IMR-90 (cell line): Measurements from ENCODE around the gene VLDLR.

Source experiments
- BHLHE40 ChIP-seq: fragments of 150-350 bp; IDR thresholded peaks from 2 replicates; pipeline ENCODE4 v1.6.1; 2016; ENCODE audit warnings: mild to moderate bottlenecking, low read depth, low read length
- POLR2A ChIP-seq: IDR thresholded peaks from 2 replicates; pipeline ENCODE4 v1.6.1; 2012; ENCODE audit warnings: mild to moderate bottlenecking, low read depth, low read length

DNA sequence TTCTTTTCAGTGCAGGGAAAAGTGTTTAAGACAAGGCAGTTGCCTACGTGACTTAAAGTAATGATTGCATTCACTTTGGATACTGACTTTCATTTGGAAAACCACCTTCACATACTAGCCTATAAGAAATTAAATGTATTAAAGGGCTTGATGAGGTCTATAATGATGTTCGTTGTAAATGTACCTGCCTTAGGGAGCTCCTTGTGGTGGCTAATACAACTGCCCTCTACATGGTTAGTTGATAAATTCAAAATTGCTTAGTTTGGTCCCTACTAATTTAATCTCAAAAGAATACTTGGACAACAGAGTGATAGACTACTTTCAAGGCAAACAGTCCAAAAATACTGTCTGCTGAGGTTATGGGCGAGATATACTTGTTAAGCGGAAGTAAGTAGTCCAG lies 3.8 kb downstream of the VLDLR start:
- TF ChIP-seq POLR2A (no peak), BHLHE40 (no peak)
